OCI-LY1 (cell line): ENCODE results near the gene TSEN34.

Source experiments
- H2AFZ ChIP-seq: fragments of 200-600 bp; sonication (generic), shearing (Covaris generic); 2 replicates; pipeline ENCODE4 v1.6.0; 2014; ENCODE audit warnings: antibody characterized with exemption, mild to moderate bottlenecking, low read length
- H3F3A ChIP-seq: fragments of 200-600 bp; sonication (generic), shearing (Covaris generic); 2 replicates; pipeline ENCODE4 v1.6.0; 2014; ENCODE audit warnings: mild to moderate bottlenecking, antibody characterized with exemption, low read length, moderate library complexity; ENCODE audit not compliant: insufficient read depth
- H3K27ac ChIP-seq: fragments of 200-600 bp; sonication (generic); 2 replicates; pipeline ENCODE4 v1.5.1; 2014; ENCODE audit warnings: low read length, mixed run types, mild to moderate bottlenecking, low read depth; ENCODE audit not compliant: poor library complexity, severe bottlenecking
- H3K27me3 ChIP-seq: fragments of 200-600 bp; sonication (generic); 2 replicates; pipeline ENCODE4 v1.6.0; 2014; ENCODE audit warnings: antibody characterized with exemption, mild to moderate bottlenecking, low read length, moderate library complexity; ENCODE audit not compliant: insufficient read depth
- H3K36me3 ChIP-seq: fragments of 200-600 bp; sonication (generic); 2 replicates; pipeline ENCODE4 v1.6.1; 2014; ENCODE audit warnings: mild to moderate bottlenecking, antibody characterized with exemption, low read length, moderate library complexity, mixed read lengths; ENCODE audit not compliant: insufficient read depth
- H3K4me1 ChIP-seq: fragments of 200-600 bp; sonication (generic); 2 replicates; pipeline ENCODE4 v1.5.1; 2014; ENCODE audit warnings: mild to moderate bottlenecking, low read length, moderate library complexity; ENCODE audit not compliant: insufficient read depth, severe bottlenecking
- H3K4me2 ChIP-seq: fragments of 200-600 bp; sonication (generic), shearing (Covaris generic); 2 replicates; pipeline ENCODE4 v1.6.1; 2014; ENCODE audit warnings: low read length
- H3K4me3 ChIP-seq: fragments of 200-600 bp; sonication (generic); 2 replicates; pipeline ENCODE4 v1.5.1; 2014; ENCODE audit warnings: low read length, low read depth, mild to moderate bottlenecking, mixed read lengths; ENCODE audit not compliant: poor library complexity, severe bottlenecking
- H3K79me2 ChIP-seq: fragments of 200-600 bp; shearing (Covaris generic); 2 replicates; pipeline ENCODE4 v1.6.1; 2016; ENCODE audit warnings: mixed run types, low read length, mixed read lengths; ENCODE audit not compliant: insufficient read depth
- H3K9ac ChIP-seq: fragments of 200-600 bp; sonication (generic), shearing (Covaris generic); 2 replicates; pipeline ENCODE4 v1.6.1; 2014; ENCODE audit warnings: mild to moderate bottlenecking, low read length, mixed read lengths
- H3K9me2 ChIP-seq: fragments of 200-600 bp; sonication (generic), shearing (Covaris generic); 2 replicates; pipeline ENCODE4 v1.6.1; 2014; ENCODE audit warnings: low read depth, mild to moderate bottlenecking, low read length, mixed read lengths
- H3K9me3 ChIP-seq: fragments of 200-600 bp; shearing (Covaris generic); 2 replicates; pipeline ENCODE4 v1.6.1; 2014; ENCODE audit warnings: low read length, mixed read lengths
- H4K20me1 ChIP-seq: fragments of 200-600 bp; sonication (generic), shearing (Covaris generic); 2 replicates; pipeline ENCODE4 v1.6.0; 2016; ENCODE audit warnings: mild to moderate bottlenecking, low read length; ENCODE audit not compliant: insufficient read depth
- CTCF ChIP-seq: fragments of 200-600 bp; sonication (generic), shearing (Covaris generic); IDR thresholded peaks from 2 replicates; pipeline ENCODE4 v1.5.1; 2017; ENCODE audit warnings: mild to moderate bottlenecking, antibody characterized with exemption, low read length, moderate library complexity, mixed read lengths
- EZH2 ChIP-seq: fragments of 200-600 bp; sonication (generic), shearing (Covaris generic); IDR thresholded peaks from 2 replicates; pipeline ENCODE4 v1.8.0; 2017; ENCODE audit warnings: borderline replicate concordance, mixed run types, mild to moderate bottlenecking, antibody characterized with exemption, low read length, moderate library complexity, mixed read lengths

TSEN34 gene

DNA sequence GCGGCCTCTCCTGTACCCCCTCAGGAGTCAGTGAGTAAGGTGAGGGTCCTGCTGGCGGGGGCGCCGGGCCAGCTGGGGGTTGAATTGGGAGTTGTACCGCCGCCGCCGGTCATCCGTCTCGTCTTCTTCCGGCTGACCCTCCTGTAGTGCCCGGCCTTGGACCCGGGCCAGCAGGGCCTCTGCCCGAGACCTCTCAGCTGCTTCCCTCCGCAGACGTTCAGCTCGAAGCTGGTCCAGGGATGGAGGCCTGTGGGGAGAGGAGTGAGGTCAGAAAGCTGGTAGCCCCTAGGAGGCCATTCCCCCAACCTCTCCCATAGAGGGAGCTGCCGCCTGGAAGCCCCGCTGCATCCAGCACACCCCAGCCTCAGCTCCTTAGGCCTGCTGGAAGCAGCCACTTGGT, 35.4 kb upstream of the TSEN34 start:
- TF ChIP-seq EZH2, result no peak
- TF ChIP-seq CTCF, result no peak
- no peaks in the 10 kb centered on the region for H3K9me2 ChIP-seq
- H3K9me3 ChIP-seq, result no peaks in the 10 kb centered on the region
- no peaks in the 10 kb centered on the region for H3K79me2 ChIP-seq
- H3K27me3 ChIP-seq, result no peaks in the 10 kb centered on the region
- H2AFZ ChIP-seq, result no peak overlapping the region
- no peak overlapping the region for H3K4me2 ChIP-seq
- H3K4me1 ChIP-seq, result peaks cover 14% of the 10 kb centered on the region
- no peak overlapping the region for H3K27ac ChIP-seq
- no peak overlapping the region for H3K4me3 ChIP-seq
- no peaks in the 10 kb centered on the region for H3F3A ChIP-seq
- H3K9ac ChIP-seq, result no peak overlapping the region
- peaks cover 68% of the 10 kb centered on the region for H3K36me3 ChIP-seq
- H4K20me1 ChIP-seq, result no peaks in the 10 kb centered on the region

DNA sequence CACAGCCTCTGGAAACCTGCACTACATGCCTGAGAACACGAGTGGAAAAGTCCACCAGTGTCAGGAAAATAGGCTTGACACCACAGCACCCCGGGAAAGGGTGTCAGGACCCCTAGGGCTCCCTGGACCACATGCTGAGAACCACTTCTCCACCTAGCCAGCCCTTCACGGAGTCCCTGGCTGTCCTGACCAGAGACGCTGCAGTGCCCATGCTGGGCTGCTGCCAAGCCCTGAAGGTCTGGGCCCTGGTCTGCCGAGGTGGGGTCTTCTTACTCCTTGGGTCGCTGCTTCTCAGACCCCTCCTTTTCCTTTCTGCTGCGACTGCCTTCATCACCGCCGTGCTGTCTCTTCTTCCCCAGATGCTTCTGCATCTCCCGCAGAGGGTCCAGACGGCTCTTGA, 34.6 kb upstream of the TSEN34 start:
- Histone ChIP-seq H3F3A (no peaks in the 10 kb centered on the region), H3K4me1 (peaks cover 22% of the 10 kb centered on the region), H3K36me3 (peaks cover 62% of the 10 kb centered on the region), H3K4me3 (no peak overlapping the region), H3K27me3 (no peaks in the 10 kb centered on the region), H3K27ac (no peak overlapping the region), H2AFZ (no peak overlapping the region), H3K9ac (no peak overlapping the region), H3K4me2 (no peak overlapping the region), H3K79me2 (no peaks in the 10 kb centered on the region), H3K9me3 (no peaks in the 10 kb centered on the region), H3K9me2 (no peaks in the 10 kb centered on the region), H4K20me1 (no peaks in the 10 kb centered on the region)
- TF ChIP-seq EZH2 (no peak), CTCF (no peak)

GRCh38 chr19:54156953-54157352, 34.2 kb upstream of the TSEN34 start:
- Histone ChIP-seq H3K4me1 (peaks cover 27% of the 10 kb centered on the region), H3K27ac (no peak overlapping the region), H3K27me3 (no peaks in the 10 kb centered on the region)

More at GRCh38 chr19:54156953-54157352, 34.2 kb upstream of the TSEN34 start:
- Histone ChIP-seq H4K20me1 (no peaks in the 10 kb centered on the region), H3K4me2 (no peak overlapping the region), H3K9ac (no peak overlapping the region), H3K9me3 (no peaks in the 10 kb centered on the region), H3K9me2 (no peaks in the 10 kb centered on the region), H3K79me2 (no peaks in the 10 kb centered on the region), H3K4me3 (no peak overlapping the region), H2AFZ (no peak overlapping the region), H3K36me3 (peaks cover 57% of the 10 kb centered on the region), H3F3A (no peaks in the 10 kb centered on the region)
- TF ChIP-seq EZH2, result no peak
- TF ChIP-seq CTCF, result no peak
